Heart right ventricle (tissue), 16 donors: Measurements from ENCODE around the gene TAF4. TPM values are rescaled to one million over a fixed set of nuclear protein-coding genes. Genes with fewer than 3 reads are reported as not detected.
A peak's percentile ranks its signal among the peaks of the same experiment; 100 is the strongest.

Experiments used
- ATAC-seq, 8 donors: fragments of 200-7000 bp; cut with Tn5 transposase; one replicate each; pipeline ENCODE4 v1.9.1; 2020; ENCODE audit warnings: mild to moderate bottlenecking in 8 of 8, moderate library complexity in 8 of 8, moderate number of reproducible peaks in 1 of 8
- DNase-seq, 2 donors: peaks; one replicate each; pipeline ENCODE4 v3.0.0-alpha.2; 2020
- H3K27ac ChIP-seq, 10 donors: fragments of 200-600 bp; sonication (generic) in 2 of 10; one replicate each; pipeline versions ENCODE4 v1.5.0 to v1.8.0; 2020 to 2022; ENCODE audit warnings: mild to moderate bottlenecking in 3 of 10
- H3K27me3 ChIP-seq, 7 donors: fragments of 200-600 bp; one replicate each; pipeline ENCODE4 v1.8.0; 2021 to 2022; ENCODE audit warnings: mild to moderate bottlenecking in 2 of 7
- H3K36me3 ChIP-seq, 9 donors: fragments of 200-600 bp; sonication (generic) in 1 of 9; one replicate each; pipeline versions ENCODE4 v1.5.0 to v1.8.0; 2020 to 2022; ENCODE audit warnings: mild to moderate bottlenecking in 2 of 9
- H3K4me1 ChIP-seq, 9 donors: fragments of 200-600 bp; sonication (generic) in 1 of 9; one replicate each; pipeline versions ENCODE4 v1.5.0 to v1.8.0; 2020 to 2022; ENCODE audit warnings: mild to moderate bottlenecking in 4 of 9
- H3K4me3 ChIP-seq, 10 donors: fragments of 200-600 bp; sonication (generic) in 2 of 10; one replicate each; pipeline versions ENCODE4 v1.5.0 to v1.8.0; 2020 to 2022; ENCODE audit warnings: mild to moderate bottlenecking in 7 of 10, moderate library complexity in 2 of 10
- H3K9me3 ChIP-seq, 11 donors: fragments of 200-600 bp in 10 of 11; sonication (generic) in 2 of 11; one replicate each; pipeline versions ENCODE4 v1.5.0 to v1.8.0; 2013 to 2022; ENCODE audit warnings: mild to moderate bottlenecking in 2 of 11, control low read depth in 1 of 11, moderate library complexity in 1 of 11
- CTCF ChIP-seq, 9 donors: fragments of 200-600 bp; sonication (generic) in 2 of 9; IDR thresholded peaks; one replicate each; pipeline versions ENCODE4 v1.5.0 to v1.8.0; 2021 to 2022; ENCODE audit warnings: antibody characterized with exemption in 9 of 9, mild to moderate bottlenecking in 5 of 9, moderate library complexity in 1 of 9
- WGBS, 2 donors: extraction: QIAGEN DNeasy Blood & Tissue Kit; methylation state at CpG; one replicate each; pipeline ENCODE4 v1.1.7; 2013; ENCODE audit warnings: inconsistent platforms in 1 of 2; 5-methylcytosine and 5-hydroxymethylcytosine counted together
- intact Hi-C, 10 donors: fragments of 100-400 bp; cut with DNase I; formaldehyde crosslinking; loops; one replicate each; pipeline versions ENCODE4 v1.11.1 to v1.14.2; 2022
- polyA plus RNA-seq, 2 donors: library from polyadenylated mRNA; stranded (reverse); fragments of 200-250 nt; gene quantifications; one replicate each; pipeline ENCODE4 v1.2.3, GENCODE V29; 2013
- total RNA-seq, 10 donors: library from RNA; stranded (reverse); fragmentation: NEBNext Ultra II Directional in 3 of 10; extraction: Animal tissue kit (Norgen Biotek cat#: 25700) in 3 of 10; gene quantifications; one replicate each; pipeline versions ENCODE4 v1.2.1 to v1.2.4, GENCODE V29; 2021 to 2023
- donor health status: Arrhythmogenic right ventricular cardiomyopathy.
- donor health status: ischemic (EF 13 %, LVEDD 7.1; RV severe dilation, severe dysfunction).
- donor health status: healthy with polysubstance abuse.
- donor health status: DM: no; HTN: yes; CAD: no.
- donor health status: DM: no; HTN: no; CAD: no.
- donor health status: ischemic (EF 25% LVEDD 6.9; RV normal size, moderate dysfunction).
- donor health status: ischemic (EF 25% LVEDD 5.7; RV mildly dilated, moderate dysfunction).
- donor health status: healthy.
- donor health status: DM: yes; HTN: yes; CAD: no.
- donor health status: Ischemic cardiomyopathy.
- donor health status: ischemic (EF 35%, LVEDD 5.7; RV mildly dilated, moderate dysfunction).
- donor health status: nonischemic (EF 11% LVEDD 7.7; RV severe dilation, severe dysfunction).
- donor health status: DM: yes; HTN: yes; CAD: no.
- donor health status: PGD.
- donor health status: ischemic (EF 29% LVEDD 5.4; RV normal size, mild dysfunction).
- donor health status: nonischemic (EF 23%, LVEDD 6.1; RV moderate dilation, normal function).

Gene TAF4
- total and polyA plus RNA-seq, 12 donors = 3.7 to 14.8 (median 11.0) TPM

GRCh38 chr20:62040933-62041332, 24.7 kb downstream of the TAF4 start:
- DNase-seq = peak in 1 of 2 donors; percentile 3
- peaks cover 0 to 11% (median 0%) of the 10 kb centered on the region in 9 donors for H3K4me1 ChIP-seq
- no peak overlapping the region for H3K4me3 ChIP-seq
- intact Hi-C loops = no loop called here
- H3K36me3 ChIP-seq = no peaks in the 10 kb centered on the region
- H3K9me3 ChIP-seq = peaks cover 0 to 4% (median 0%) of the 10 kb centered on the region in 11 donors
- no peak for ATAC-seq
- 92 to 96% methylated on average over 13 of the region's 13 CpGs for WGBS, 2 donors
- no peak for TF ChIP-seq CTCF (IDR thresholded peaks at IDR 0.05)
- H3K27ac ChIP-seq = no peak overlapping the region
- H3K27me3 ChIP-seq = no peaks in the 10 kb centered on the region

GRCh38 chr20:62040381-62040922, 25.2 kb downstream of the TAF4 start:
- no peak for TF ChIP-seq CTCF (IDR thresholded peaks at IDR 0.05)
- Histone ChIP-seq H3K27ac (no peak overlapping the region), H3K9me3 (peaks cover 0 to 4% (median 0%) of the 10 kb centered on the region in 11 donors), H3K4me1 (peaks cover 0 to 11% (median 0%) of the 10 kb centered on the region in 9 donors), H3K4me3 (no peak overlapping the region), H3K36me3 (no peaks in the 10 kb centered on the region), H3K27me3 (no peaks in the 10 kb centered on the region)
- intact Hi-C loops = no loop called here
- DNase-seq (peak in 1 of 2 donors; percentile 1), ATAC-seq (no peak)
- 94 to 96% methylated on average over 25 of the region's 25 CpGs for WGBS, 2 donors

- no peak for ATAC-seq
- DNase-seq = no peak
- 93 to 94% methylated on average over 6 of the region's 6 CpGs for WGBS, 2 donors
- H3K4me1 ChIP-seq = peaks cover 0 to 9% (median 0%) of the 10 kb centered on the region in 9 donors
- H3K27ac ChIP-seq = no peak overlapping the region
- H3K27me3 ChIP-seq = no peaks in the 10 kb centered on the region
- H3K9me3 ChIP-seq = peaks cover 0 to 8% (median 0%) of the 10 kb centered on the region in 11 donors
- H3K36me3 ChIP-seq = no peaks in the 10 kb centered on the region
- H3K4me3 ChIP-seq = no peak overlapping the region
- TF ChIP-seq CTCF (IDR thresholded peaks at IDR 0.05) = no peak
- intact Hi-C loops = no loop called here
Measured at GRCh38 chr20:62039738-62040137, 25.9 kb downstream of the TAF4 start.

GRCh38 chr20:62032609-62033368, 32.9 kb downstream of the TAF4 start:
- peak in 4 of 8 donors; percentile 42 to 80 (median 50) for ATAC-seq
- no peak overlapping the region for H3K27ac ChIP-seq
- H3K9me3 ChIP-seq = peaks cover 0 to 8% (median 0%) of the 10 kb centered on the region in 11 donors
- 54 to 57% methylated on average over 13 of the region's 13 CpGs for WGBS, 2 donors
- no peak for TF ChIP-seq CTCF (IDR thresholded peaks at IDR 0.05)
- H3K36me3 ChIP-seq = no peaks in the 10 kb centered on the region
- peaks cover 5 to 31% (median 16%) of the 10 kb centered on the region in 9 donors for H3K4me1 ChIP-seq
- H3K4me3 ChIP-seq = no peak overlapping the region
- intact Hi-C loops = no loop called here
- no peaks in the 10 kb centered on the region for H3K27me3 ChIP-seq
- DNase-seq = peak in 1 of 2 donors; percentile 10
